GM18508 (cell line): ENCODE data around the gene GLI2.

Experiments used
- ATAC-seq: cut with Tn5 transposase; IDR thresholded peaks from one replicate; pipeline ENCODE4 v1.9.1; 2021; ENCODE audit warnings: moderate number of reproducible peaks; ENCODE audit not compliant: insufficient read depth, unreplicated experiment

GLI2 gene

DNA sequence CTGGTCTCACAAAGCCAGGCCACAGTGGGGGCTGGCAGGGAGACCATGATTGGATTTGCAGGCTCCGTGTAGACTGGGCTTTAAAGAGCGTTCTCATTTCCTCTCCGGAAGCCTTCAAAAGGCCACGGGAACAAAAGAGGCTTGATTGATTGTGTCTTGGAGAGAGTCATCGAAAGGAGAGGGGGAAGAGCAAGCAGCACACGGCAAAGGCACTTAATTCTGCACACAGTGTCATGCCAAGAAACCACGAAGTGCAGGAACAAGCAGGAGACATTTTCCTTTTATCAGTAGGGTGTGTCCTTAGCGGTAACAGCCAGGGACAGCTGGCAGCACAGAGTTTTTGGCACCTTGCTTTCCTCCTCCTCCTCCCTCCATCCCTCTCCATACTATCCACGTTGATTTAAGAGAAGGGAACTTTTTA lies 47.7 kb downstream of the GLI2 start:
- ATAC-seq: no peak

GRCh38 chr2:120783969-120784372 lies 48.3 kb downstream of the GLI2 start:
- ATAC-seq: no peak
